Stimulated activated CD4-positive, alpha-beta T cell treated with anti-CD3 and anti-CD28 coated beads, Interleukin-15, amount 100 ng/mL, for 48 hours (primary cell): ENCODE results near the gene TSTD1.
"Not testable (repeated sequence)": the region's sequence is repeated elsewhere in the genome, so short reads cannot be mapped to it uniquely, and the experiment has no call there.

Experiments used
- DNase-seq, 2 donors: peaks; one replicate each; pipeline ENCODE4 v3.0.0-alpha.2; 2020; ENCODE audit warnings: low read depth in 2 of 2

The TSTD1 gene

GRCh38 chr1:161037661-161038522, 872 bp downstream of the TSTD1 start:
- DNase-seq: no peak

DNA sequence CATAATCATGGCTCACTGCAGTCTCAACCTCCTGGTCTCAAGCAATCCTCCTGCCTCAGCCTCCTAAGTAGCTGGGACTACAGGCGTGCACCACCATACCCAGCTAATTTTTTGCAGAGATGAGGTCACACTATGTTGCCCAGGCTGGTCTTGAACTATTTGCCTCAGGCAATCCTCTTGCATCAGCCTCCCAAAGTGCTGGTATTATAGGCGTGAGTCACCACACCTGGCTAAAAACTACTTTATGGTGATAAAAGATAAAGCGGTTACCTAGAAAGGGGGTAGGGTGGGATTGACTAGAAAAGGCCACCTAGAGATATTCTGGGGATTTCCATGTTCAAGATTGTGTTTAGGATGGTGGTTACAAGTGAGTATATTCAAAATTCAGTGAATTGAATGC, 5.0 kb downstream of the TSTD1 start:
- DNase-seq: no peak

DNA sequence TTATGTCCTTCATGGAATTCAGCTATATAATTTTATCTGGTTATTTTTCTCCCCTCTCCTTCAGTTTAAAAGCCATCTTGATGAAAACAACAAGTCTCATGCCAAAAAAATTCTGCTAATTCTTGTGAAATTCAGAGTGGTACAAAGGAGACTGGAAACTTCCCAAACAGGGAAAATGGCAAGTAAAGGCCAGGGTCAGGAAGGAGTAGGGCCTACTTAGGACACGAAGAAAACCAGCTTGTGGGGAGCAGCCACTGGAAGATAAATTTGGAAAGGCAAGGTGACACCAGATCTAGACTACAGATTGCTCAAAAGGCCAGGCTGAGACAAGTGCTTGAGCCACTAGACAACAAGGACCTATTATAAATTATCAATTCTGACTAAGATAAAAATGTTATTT, 6.4 kb downstream of the TSTD1 start:
- DNase-seq: no peak

DNA sequence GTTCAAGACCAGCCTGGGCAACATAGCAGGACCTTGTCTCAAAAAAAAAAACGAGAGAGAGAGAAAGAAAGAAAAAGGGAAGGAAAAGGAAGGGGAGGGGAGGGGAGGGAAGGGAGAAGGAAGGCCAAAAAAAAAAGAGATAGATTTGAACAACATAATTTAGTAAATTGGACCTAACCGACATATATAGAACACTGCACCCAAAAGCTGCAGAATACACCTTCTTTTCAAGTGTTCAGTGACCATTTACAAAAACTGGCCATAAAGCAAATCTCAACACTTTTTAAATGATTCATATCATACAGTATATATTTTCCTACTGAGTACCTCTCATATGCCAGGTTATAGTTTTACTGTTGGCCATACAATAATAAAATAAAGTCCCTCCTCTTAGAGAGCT, 6.9 kb downstream of the TSTD1 start:
- DNase-seq: no peak

- not testable (repeated sequence) for DNase-seq
These were observed 9.3 kb downstream of the TSTD1 start for GRCh38 chr1:161029466-161029865.

DNA sequence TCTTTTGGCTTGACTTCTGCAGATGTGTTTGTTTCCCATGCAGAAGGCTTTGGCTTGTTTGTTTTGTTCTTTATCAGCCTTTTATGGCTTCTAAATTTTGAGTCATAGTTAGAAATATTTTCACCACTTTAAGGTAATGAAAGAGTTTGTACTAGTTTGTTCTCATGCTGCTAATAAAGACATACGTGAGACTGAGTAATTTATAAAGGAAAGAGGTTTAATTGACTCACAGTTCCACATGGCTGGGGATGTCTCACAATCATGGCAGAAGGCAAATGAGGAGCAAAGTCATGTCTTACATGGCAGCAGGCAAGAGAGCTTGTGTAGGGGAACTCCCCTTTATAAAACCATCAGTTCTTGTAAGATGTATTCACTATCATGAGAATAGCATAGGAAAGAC, 11.8 kb downstream of the TSTD1 start:
- not testable (repeated sequence) for DNase-seq

DNA sequence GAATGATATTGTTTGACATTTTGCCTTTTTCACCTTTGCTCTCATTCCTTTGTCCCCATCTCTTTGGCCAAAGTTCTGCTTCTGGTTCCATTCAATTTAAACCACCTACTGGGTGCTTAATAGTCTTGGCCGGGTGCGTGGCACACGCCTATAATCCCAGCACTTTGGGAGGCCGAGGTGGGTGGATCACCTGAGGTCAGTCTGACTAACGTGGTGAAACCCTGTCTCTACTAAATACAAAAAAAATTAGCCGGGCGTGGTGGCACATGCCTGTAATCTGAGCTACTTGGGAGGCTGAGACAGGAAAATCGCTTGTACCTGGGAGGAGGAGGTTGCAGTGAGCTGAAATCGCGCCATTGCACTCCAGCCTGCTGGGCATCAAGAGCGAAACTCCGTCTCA, 16.3 kb downstream of the TSTD1 start:
- not testable (repeated sequence) for DNase-seq

DNA sequence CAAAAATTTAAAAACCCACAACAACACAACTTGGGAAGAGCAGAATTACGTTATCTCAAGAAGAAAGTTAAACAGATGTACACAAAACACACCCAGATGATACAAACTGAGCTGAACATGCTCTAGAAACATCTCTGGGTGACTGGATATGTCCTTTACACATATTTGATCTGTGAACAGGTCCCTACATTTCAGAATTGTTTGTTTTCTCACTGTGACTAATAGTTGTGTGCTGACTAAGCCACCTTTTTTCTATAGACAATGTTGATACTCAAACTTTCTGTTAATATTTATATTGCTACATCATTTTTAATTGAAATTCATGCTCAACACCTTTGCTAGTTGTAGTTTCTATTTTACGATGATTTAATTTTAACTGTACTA, 16.8 kb downstream of the TSTD1 start:
- no peak for DNase-seq

DNA sequence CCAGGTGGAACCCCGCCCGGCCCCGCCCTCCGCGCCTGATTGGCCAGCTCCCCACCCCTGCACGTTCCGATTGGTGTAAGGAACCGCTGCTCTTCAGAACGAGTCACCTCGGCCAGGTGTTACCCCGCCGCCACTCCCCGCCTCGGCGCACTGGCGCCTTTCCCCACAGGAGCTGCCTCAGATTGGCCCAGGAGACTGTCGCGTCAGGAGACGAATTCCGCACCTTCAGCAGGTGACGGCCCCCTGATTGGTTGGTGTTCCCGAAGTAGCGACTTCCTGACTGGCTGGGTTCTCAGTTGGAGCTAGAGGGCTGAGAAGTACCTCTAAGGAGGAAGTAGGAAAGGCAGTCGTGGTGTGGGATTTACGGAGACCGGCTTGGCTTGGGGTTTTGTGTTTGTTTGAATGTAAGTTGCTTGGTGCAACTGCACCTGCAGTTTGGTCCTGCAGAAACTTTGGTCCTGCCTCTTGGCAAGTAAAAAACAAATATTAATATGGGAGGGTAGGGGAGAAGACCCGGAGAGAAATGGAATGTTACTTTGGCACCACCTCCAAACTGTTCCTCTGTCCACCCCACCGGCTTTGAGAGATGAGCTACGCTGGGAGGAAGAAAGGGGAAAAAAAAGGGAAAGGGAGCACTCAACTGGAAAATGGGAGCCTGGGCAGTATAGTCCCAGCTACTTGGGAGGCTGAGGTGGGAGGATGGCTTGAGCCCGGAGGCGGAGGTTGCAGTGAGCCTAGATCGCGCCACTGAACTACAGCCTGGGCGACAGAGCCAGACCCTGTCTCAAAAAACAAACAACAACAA, 17.4 kb downstream of the TSTD1 start:
- DNase-seq: peak; percentile 73 to 84

GRCh38 chr1:161020509-161021164, 18.1 kb downstream of the TSTD1 start, which contains the start of gene F11R:
Gene F11R (minus strand): TSS chr1:161021152. CDS start chr1:161021073, 79 bp downstream.
- DNase-seq: no peak

DNA sequence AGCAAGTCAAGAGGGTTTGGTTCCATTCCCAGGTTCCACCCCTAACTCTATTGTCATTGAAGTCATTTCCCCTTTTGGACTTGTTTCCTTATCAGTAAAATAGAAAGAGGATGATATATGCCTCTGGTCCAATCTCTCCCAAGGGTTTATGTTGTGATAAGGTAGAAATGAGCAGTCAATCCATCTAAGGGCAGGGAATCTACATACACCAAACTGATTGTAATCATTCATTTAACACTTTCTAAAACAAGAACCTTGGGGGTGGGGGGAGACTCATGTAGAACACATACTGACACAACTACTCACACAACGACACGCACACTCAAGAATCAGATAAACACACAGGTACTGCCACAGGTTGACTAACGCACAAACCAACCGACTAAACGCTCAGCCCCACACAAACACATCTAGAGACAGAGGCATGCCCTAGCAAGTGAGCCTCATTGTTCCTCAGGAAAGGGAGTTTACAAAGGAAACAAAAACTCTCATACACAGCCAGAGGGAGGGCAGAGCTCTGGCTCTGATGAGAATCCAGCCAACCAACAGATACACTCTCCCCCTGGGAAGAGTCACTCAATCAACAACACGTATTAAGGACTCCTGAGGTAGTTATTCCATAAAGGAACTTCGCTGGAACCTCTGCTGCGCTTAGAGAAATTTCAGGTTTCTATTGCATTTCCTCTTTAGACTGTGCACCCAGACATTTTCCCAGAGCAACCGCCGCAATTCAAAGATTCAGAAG, 18.8 kb downstream of the TSTD1 start:
- no peak for DNase-seq

- DNase-seq: not testable (repeated sequence)
These were observed 19.6 kb downstream of the TSTD1 start for GRCh38 chr1:161019111-161019660.

DNA sequence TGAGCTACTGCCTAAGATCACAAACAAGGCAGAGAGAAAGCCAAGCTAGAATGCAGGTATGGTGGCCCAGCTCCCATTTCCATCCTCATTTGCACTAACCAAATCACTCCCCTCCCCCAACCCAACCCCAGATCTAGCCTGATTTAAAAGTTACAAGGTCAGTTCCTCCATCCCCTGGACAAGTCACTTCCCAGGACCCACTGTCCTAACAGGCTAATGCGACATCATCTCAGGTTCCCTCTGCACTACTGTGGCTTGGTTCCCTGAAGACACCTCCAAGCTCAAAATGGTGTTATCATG, 20.2 kb downstream of the TSTD1 start:
- no peak for DNase-seq

GRCh38 chr1:161017756-161018630, 20.8 kb downstream of the TSTD1 start:
- no peak for DNase-seq

- not testable (repeated sequence) for DNase-seq
These were observed 21.6 kb downstream of the TSTD1 start for GRCh38 chr1:161017181-161017580.

DNA sequence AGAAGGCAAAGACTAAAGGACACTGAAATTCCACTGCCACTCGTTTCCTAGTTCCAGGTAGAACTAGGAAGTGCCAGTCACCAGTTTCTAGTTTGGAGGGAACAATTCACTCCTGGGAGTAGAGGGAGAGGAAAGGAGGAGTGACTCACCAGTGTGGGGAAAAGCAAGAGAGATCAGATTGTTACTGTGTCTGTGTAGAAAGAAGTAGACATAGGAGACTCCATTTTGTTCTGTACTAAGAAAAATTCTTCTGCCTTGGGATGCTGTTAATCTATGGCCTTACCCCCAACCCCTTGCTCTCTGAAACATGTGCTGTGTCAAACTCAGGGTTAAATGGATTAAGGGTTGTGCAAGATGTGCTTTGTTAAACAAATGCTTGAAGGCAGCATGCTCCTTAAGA, 22.1 kb downstream of the TSTD1 start:
- not testable (repeated sequence) for DNase-seq

- peak; percentile 46 to 61 for DNase-seq
These were observed 25.1 kb downstream of the TSTD1 start for GRCh38 chr1:161013488-161014230.

GRCh38 chr1:161013131-161013487, 25.7 kb downstream of the TSTD1 start:
- DNase-seq: no peak

- DNase-seq: no peak
These were observed 26.3 kb downstream of the TSTD1 start for GRCh38 chr1:161012420-161012819.
